Esophagus squamous epithelium (tissue), 5 donors: ENCODE results near the gene CAMK2G. TPM values are rescaled to one million over a fixed set of nuclear protein-coding genes. Genes with fewer than 3 reads are reported as not detected.

ENCODE experiments used
- DNase-seq: peaks from one replicate; lab custom pipeline; 2025; lab: John Stamatoyannopoulos, UW
- H3K27ac ChIP-seq, 4 donors: fragments of 200-600 bp; sonication (generic); one replicate each; pipeline ENCODE4 v1.5.1; 2016 to 2019; ENCODE audit warnings: mild to moderate bottlenecking in 1 of 4
- H3K27me3 ChIP-seq, 4 donors: fragments of 200-600 bp; sonication (generic); 1 replicate in 3 of 4; 2 replicates in 1 of 4; pipeline versions ENCODE4 v1.5.1 to v1.6.0; 2017 to 2021; ENCODE audit warnings: antibody characterized with exemption in 1 of 4
- H3K36me3 ChIP-seq, 3 donors: fragments of 200-600 bp; sonication (generic); one replicate each; pipeline ENCODE4 v1.5.1; 2016 to 2019
- H3K4me1 ChIP-seq, 3 donors: fragments of 200-600 bp; sonication (generic); one replicate each; pipeline ENCODE4 v1.5.1; 2017 to 2019
- H3K4me3 ChIP-seq, 4 donors: fragments of 200-600 bp; sonication (generic); 1 replicate in 3 of 4; 2 replicates in 1 of 4; pipeline ENCODE4 v1.5.1; 2016 to 2019; ENCODE audit warnings: mild to moderate bottlenecking in 2 of 4, moderate library complexity in 1 of 4
- H3K9me3 ChIP-seq, 3 donors: fragments of 200-600 bp; sonication (generic); one replicate each; pipeline ENCODE4 v1.5.1; 2016 to 2019
- CTCF ChIP-seq, 6 experiments: fragments of 450-650 bp in 4 of 6; fragments of 200-600 bp in 2 of 6; sonication (generic) in 2 of 6; IDR thresholded peaks; one replicate each; pipeline ENCODE4 v1.5.1; 2016 to 2019; ENCODE audit warnings: antibody characterized with exemption in 6 of 6, mild to moderate bottlenecking in 4 of 6, moderate library complexity in 4 of 6
- POLR2A ChIP-seq, 4 donors: fragments of 450-650 bp; IDR thresholded peaks; one replicate each; pipeline ENCODE4 v1.6.1; 2017; ENCODE audit warnings: antibody characterized with exemption in 4 of 4, mild to moderate bottlenecking in 4 of 4, moderate library complexity in 3 of 4
- WGBS, 2 donors: methylation state at CpG; one replicate each; pipeline ENCODE4 v1.1.5; 2018; 5-methylcytosine and 5-hydroxymethylcytosine counted together
- intact Hi-C: fragments of 100-400 bp; cut with DNase I; formaldehyde crosslinking; loops from one replicate; pipeline ENCODE4 v1.15.0; 2022
- total RNA-seq, 4 donors: library from RNA; depleted of rRNA; stranded (reverse); fragments of >200 nt; gene quantifications; one replicate each; pipeline ENCODE4 v1.1.0, GENCODE V29; 2016
- donor health status: DM: yes; HTN: yes; CAD: no.

Gene CAMK2G
- total RNA-seq, 4 donors from 2014 or later: 15.5 to 37.0 (median 28.6) TPM

- Histone ChIP-seq H3K4me3 (no peak overlapping the region), H3K9me3 (no peaks in the 10 kb centered on the region), H3K4me1 (peaks cover 8 to 29% (median 13%) of the 10 kb centered on the region in 3 donors), H3K27me3 (no peaks in the 10 kb centered on the region), H3K27ac (no peak overlapping the region), H3K36me3 (no peaks in the 10 kb centered on the region)
- intact Hi-C loops: loop anchor here (5.0 kb wide), 1 partner anchor 34 kb away; no protein-coding TSS in a partner anchor
- TF ChIP-seq CTCF (IDR thresholded peaks at IDR 0.05) (no peak), POLR2A (IDR thresholded peaks at IDR 0.05) (no peak)
- WGBS, 2 donors: 75 to 78% methylated on average over 3 of the region's 3 CpGs
- DNase-seq: no peak
These were observed 7.0 kb upstream of the CAMK2G start for GRCh38 chr10:73881221-73881919.

GRCh38 chr10:73879296-73880173, 5.2 kb upstream of the CAMK2G start:
- intact Hi-C loops: loop anchor here (5.0 kb wide), 1 partner anchor 32 kb away; no protein-coding TSS in a partner anchor
- peak; percentile 40 for DNase-seq
- peak overlapping the region; percentile 15 to 47 (median 40) for H3K27ac ChIP-seq
- H3K4me3 ChIP-seq: no peak overlapping the region
- no peak for TF ChIP-seq POLR2A (IDR thresholded peaks at IDR 0.05)
- TF ChIP-seq CTCF (IDR thresholded peaks at IDR 0.05): peak; percentile 94 to 97 (median 96)
- H3K27me3 ChIP-seq: no peaks in the 10 kb centered on the region
- no peaks in the 10 kb centered on the region for H3K9me3 ChIP-seq
- no peaks in the 10 kb centered on the region for H3K36me3 ChIP-seq
- WGBS, 2 donors: 11 to 13% methylated on average over 14 of the region's 14 CpGs
- H3K4me1 ChIP-seq: peaks cover 19 to 41% (median 25%) of the 10 kb centered on the region in 3 donors

GRCh38 chr10:73878365-73878764, 4.0 kb upstream of the CAMK2G start:
- intact Hi-C loops: no loop called here
- no peak overlapping the region for H3K4me3 ChIP-seq

GRCh38 chr10:73877533-73878160, 3.3 kb upstream of the CAMK2G start:
- H3K27ac ChIP-seq: peak overlapping the region in 1 of 4 donors; percentile 89
- intact Hi-C loops: no loop called here
- 87 to 94% methylated on average over 9 of the region's 9 CpGs for WGBS, 2 donors
- H3K27me3 ChIP-seq: no peaks in the 10 kb centered on the region
- DNase-seq: no peak
- TF ChIP-seq CTCF (IDR thresholded peaks at IDR 0.05): no peak
- TF ChIP-seq POLR2A (IDR thresholded peaks at IDR 0.05): no peak
- H3K4me3 ChIP-seq: no peak overlapping the region
- H3K4me1 ChIP-seq: peaks cover 28 to 53% (median 32%) of the 10 kb centered on the region in 3 donors
- peaks cover 0 to 1% (median 0%) of the 10 kb centered on the region in 3 donors for H3K36me3 ChIP-seq
- H3K9me3 ChIP-seq: no peaks in the 10 kb centered on the region

More at GRCh38 chr10:73878365-73878764, 4.0 kb upstream of the CAMK2G start:
- H3K9me3 ChIP-seq: no peaks in the 10 kb centered on the region
- H3K4me1 ChIP-seq: peaks cover 21 to 46% (median 25%) of the 10 kb centered on the region in 3 donors
- no peak for DNase-seq
- H3K36me3 ChIP-seq: no peaks in the 10 kb centered on the region
- no peak overlapping the region for H3K27ac ChIP-seq
- WGBS, 2 donors: 86 to 92% methylated on average over 1 of the region's 1 CpG
- TF ChIP-seq POLR2A (IDR thresholded peaks at IDR 0.05): no peak
- TF ChIP-seq CTCF (IDR thresholded peaks at IDR 0.05): no peak
- H3K27me3 ChIP-seq: no peaks in the 10 kb centered on the region
